Glomerular visceral epithelial cell (primary cell): ENCODE results near the gene TK1.
"Not testable (repeated sequence)": the region's sequence is repeated elsewhere in the genome, so short reads cannot be mapped to it uniquely, and the experiment has no call there.

Experiments used
- DNase-seq: peaks from one replicate; pipeline ENCODE4 v3.0.0-alpha.2; 2016; ENCODE audit errors: extremely low spot score

TK1 gene, protein sequence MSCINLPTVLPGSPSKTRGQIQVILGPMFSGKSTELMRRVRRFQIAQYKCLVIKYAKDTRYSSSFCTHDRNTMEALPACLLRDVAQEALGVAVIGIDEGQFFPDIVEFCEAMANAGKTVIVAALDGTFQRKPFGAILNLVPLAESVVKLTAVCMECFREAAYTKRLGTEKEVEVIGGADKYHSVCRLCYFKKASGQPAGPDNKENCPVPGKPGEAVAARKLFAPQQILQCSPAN

DNA sequence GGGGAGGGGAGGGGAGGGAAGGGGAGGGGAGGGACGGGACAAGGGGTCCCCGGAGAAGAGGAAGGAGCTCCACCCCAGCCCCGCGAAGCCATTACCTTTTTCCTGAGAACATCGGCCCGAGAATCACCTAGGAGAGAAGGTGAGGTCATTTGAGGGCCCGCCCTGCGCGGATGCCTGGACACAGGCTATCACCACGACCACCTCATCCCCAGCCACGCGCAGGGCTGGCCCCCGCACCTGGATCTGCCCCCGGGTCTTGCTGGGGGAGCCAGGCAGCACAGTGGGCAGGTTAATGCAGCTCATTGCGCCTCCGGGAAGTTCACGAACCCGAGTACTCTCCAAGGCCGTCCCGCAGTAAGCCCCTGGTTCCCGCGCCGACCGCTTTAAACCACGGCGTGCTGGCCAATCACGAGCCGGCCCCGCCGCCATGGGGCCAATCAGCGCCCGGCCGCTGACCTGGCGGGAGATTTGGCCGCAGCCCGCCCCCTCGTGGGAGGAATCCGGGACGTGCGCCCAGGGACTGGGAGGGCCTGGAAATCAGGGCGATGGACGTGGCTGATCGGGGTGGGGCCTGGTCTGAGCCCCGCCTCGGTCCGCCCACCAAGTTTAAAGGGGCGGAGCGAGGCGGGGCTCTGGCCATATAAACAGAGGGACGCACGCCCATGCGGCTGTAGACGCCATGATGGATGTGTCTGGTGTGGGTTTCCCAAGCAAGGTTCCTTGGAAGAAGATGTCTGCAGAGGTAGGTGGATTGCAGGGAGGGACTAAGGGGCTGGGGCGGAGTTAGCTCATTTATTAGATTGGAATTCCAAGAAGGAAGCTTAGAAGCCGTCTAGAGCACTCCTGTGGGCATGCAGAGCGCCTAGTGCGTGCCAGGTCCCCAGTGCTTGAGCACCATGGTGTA, at the start of gene TK1, which contains the start of gene AFMID:
TK1 (minus strand) TSS at position 361 of the 904 bp plus-strand sequence; CDS start at position 303, 58 bp downstream.
AFMID (plus strand) TSS at position 671 of the 904 bp plus-strand sequence; CDS start at position 680, 9 bp downstream.
- DNase-seq = peak; percentile 99

- DNase-seq = no peak
Measured at GRCh38 chr17:78235885-78236284, 49.0 kb upstream of the TK1 start.

GRCh38 chr17:78235022-78235421, 48.2 kb upstream of the TK1 start:
- not testable (repeated sequence) for DNase-seq

GRCh38 chr17:78234261-78234865, 47.5 kb upstream of the TK1 start:
- DNase-seq = no peak

DNA sequence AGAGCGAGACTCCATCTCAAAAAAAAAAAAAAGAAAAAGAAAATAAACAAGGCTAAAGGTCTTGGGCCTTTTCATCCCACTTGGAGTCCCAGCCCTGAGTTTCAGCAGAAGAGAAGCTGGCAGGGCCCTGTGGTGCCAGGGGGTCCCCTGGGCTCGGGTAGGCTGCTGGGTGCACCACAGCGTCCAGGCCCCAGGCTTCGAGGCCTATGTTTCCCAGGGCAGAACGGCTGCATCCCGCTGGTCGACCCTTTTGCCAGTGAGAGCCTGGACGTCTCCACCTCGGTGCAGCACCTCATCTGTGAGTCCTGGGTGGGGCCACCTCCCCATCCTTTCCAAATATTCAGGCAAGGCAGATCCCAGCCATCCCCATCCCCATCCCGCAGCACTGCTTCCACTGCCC, 46.8 kb upstream of the TK1 start:
- DNase-seq = no peak

DNA sequence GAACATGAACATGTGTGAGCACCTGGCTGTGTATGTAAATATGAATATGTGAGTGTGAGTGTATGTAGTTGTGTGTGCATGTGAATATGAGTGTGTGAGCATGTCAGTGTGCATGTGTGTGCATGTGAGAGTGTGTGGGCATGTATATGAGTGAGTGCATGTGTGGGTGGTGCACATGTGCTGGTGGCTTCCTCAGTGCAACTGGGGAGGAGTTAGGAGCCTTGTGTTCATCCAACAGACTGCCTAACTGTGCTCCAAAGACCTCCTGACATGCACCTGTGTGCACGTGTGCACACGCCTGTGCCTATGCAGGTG, 46.0 kb upstream of the TK1 start:
- DNase-seq = no peak

DNA sequence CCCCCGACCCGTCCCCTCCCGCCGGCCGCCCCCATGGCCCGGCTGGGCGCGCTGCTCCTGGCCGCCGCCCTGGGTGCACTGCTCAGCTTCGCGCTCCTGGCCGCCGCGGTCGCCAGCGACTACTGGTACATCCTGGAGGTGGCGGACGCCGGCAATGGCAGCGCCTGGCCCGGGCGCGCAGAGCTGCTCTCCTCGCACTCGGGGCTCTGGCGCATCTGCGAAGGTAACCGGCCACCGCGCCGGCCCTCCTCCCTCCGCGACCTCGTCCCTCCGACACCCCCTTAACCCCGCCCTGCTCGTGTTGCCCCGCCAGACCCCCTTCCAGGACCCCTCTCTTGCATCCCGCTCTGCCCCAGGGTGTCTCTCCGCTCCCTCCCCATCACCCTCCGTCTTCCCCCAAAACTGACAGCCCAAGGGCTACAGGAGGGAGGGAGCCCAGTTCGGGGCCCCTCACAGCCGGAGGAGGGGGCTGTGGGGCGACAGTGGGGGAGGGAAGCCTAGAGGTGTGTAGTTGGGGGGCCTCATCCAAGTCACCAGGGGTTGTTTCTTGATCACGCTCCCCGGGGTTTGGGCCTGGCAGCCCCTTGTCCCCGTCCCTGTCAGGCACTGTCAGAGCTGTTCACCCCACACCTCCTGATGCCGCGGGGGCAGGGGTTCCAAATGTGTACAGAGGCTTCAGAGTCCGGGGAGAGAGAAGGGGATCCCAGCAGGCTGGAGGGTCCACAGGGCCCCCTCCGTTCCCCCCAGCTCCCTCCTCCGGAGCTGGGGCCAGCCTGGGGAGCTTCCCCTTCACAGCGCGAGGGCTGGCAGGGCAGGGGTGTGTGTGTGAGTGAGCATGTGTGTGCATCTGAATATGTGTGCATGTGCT, 45.4 kb upstream of the TK1 start:
- no peak for DNase-seq

DNA sequence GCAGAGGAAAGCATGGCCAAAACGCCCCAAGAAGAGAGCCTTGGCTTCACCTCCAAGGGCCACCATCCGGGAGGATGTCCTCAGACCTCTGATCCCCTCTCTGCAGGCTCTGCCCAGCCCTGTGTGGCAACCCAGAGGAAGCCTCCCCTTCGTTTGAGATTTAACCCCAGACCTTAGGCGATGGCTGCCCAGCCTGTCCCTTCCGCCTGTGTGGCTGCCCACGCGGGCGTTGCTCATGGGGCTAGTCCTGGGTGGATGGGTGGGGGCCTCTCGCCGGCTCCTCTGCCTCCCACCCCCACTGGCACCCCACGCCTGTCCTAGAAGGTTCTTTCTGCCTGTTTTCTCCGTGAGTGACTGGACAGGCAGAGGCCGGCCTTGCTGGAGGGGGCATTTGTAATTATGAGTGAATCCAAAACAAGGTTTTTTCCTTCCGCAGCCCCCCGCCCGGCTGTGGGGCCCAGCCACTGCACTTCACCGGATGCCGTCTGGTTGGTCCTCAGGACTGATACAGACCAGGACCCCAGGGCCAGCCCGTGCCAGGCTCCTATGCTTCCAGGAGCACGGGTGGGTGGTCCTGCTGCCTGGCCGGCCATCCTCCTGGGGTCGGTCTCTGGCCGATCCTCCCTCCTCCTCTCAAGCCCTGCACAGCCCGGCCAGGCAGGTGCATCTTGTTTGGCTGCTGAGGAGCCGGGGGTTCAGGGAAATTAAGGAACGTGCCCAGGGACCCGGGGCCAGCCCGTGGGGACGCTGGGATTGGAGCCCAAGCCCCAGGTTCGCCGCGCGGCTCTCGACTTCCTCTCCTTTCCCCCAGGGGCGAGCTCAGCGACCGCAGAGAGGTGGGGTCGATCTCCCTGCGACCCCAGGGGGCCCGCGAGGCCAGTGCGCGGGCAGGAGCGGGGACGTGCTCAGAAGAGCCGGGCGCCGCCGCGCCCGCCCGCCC, 44.4 kb upstream of the TK1 start, which contains the start of gene TMEM235:
TMEM235 (plus strand) TSS at position 636 of the 940 bp plus-strand sequence. CDS start 393 bp downstream, outside the sequence.
- no peak for DNase-seq

GRCh38 chr17:78230252-78230962, 43.6 kb upstream of the TK1 start:
- no peak for DNase-seq

- no peak for DNase-seq
Measured at GRCh38 chr17:78228176-78228575, 41.3 kb upstream of the TK1 start.

- no peak for DNase-seq
Measured at GRCh38 chr17:78227455-78227916, 40.6 kb upstream of the TK1 start.

DNA sequence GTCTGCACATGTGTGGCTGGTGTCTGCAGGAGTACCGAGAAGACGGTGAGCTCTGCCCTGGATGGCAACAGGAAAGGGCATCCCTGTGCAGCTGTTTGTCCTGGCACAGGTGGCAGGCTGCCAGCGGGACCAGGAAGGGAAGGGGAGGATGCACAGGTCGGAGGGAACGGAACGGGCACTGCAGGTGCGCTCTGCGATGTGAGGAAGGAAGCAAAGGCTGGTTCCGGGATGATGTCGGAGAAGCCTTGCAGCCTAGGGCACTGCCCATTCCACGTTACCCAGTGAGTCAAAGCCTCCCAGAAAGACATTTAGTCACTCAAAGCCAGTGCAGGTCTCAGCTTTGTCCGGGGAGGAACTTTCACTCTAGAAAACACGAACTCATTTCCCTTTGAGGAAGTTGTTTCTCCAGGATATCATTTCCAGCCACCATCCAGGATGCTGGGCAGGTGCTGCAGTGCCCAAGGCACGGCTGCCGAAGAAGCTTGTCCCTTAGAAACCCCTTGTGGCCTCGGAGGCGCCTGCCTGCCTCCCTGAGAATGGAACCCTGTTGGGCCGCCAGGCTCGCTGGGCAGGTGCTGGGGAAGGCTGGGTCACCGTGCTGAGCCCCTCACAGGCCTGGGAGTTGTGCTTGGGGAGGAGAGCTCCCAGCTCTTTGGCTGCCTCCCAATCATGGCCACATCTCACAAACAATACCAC, 40.1 kb upstream of the TK1 start:
- DNase-seq = no peak

GRCh38 chr17:78226055-78226758, 39.4 kb upstream of the TK1 start:
- DNase-seq = no peak

- no peak for DNase-seq
Measured at GRCh38 chr17:78225088-78225865, 38.4 kb upstream of the TK1 start.

GRCh38 chr17:78224231-78225087, 37.6 kb upstream of the TK1 start:
- DNase-seq = no peak

DNA sequence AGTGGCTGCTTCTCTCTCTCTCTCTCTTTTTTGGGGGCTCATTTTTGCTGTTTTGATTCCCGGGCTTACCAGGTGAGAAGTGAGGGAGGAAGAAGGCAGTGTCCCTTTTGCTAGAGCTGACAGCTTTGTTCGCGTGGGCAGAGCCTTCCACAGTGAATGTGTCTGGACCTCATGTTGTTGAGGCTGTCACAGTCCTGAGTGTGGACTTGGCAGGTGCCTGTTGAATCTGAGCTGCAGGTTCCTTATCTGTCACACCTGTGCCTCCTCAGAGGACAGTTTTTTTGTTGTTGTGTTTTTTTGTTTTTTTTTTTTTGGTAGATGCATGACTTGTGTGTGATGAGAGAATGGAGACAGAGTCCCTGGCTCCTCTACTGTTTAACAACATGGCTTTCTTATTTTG, 36.9 kb upstream of the TK1 start:
- DNase-seq = no peak

DNA sequence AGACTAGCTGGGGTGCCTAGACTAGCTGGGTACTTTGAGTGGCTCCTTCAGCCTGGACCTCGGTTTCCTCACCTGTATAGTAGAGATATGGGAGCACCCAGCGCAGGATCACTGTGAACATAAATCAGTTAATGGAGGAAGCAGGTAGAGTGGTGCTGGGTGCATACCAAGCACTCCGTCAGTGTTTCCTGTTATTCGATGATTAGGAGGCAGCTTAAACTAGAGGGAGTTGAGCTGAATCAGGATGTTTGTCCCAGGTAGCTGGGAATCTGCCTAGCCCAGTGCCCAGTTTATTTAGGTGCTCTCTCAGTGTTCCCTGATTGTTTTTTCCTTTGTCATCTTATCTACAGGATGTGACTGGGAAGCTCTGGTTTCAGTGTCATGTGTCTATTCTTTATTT, 36.2 kb upstream of the TK1 start:
- no peak for DNase-seq
